Kidney (tissue), 14 donors: ENCODE data around the gene PHACTR3. TPM values are rescaled to one million over a fixed set of nuclear protein-coding genes. Genes with fewer than 3 reads are reported as not detected.

Source experiments
- DNase-seq, 5 donors: peaks; one replicate each; pipeline ENCODE4 v3.0.0-alpha.2; 2013 to 2020
- FAIRE-seq: peaks from 2 replicates; lab custom pipeline; 2012; peaks lifted over from hg19 to GRCh38; lab: Jason Lieb, UNC
- H3K27ac ChIP-seq, 2 donors: one replicate each; pipeline ENCODE4 v1.7.0; 2013; ENCODE audit warnings: low read depth in 2 of 2, low read length in 2 of 2, inconsistent platforms in 1 of 2
- H3K27me3 ChIP-seq: one replicate; pipeline ENCODE4 v1.7.1; 2013; ENCODE audit warnings: low read length, inconsistent platforms; ENCODE audit not compliant: control insufficient read depth, insufficient read depth
- H3K36me3 ChIP-seq, 3 donors: one replicate each; pipeline versions ENCODE4 v1.7.0 to v1.7.1; 2013; ENCODE audit warnings: low read length in 3 of 3, control low read depth in 1 of 3, inconsistent platforms in 1 of 3; ENCODE audit not compliant: insufficient read depth in 3 of 3, control insufficient read depth in 2 of 3
- H3K4me1 ChIP-seq, 3 donors: one replicate each; pipeline versions ENCODE4 v1.7.0 to v1.7.1; 2013; ENCODE audit warnings: low read length in 3 of 3, inconsistent platforms in 1 of 3, low read depth in 1 of 3; ENCODE audit not compliant: control insufficient read depth in 2 of 3, insufficient read depth in 2 of 3
- H3K4me3 ChIP-seq, 3 donors: one replicate each; pipeline versions ENCODE4 v1.7.0 to v1.8.1; 2013; ENCODE audit warnings: low read length in 3 of 3, control low read depth in 1 of 3, inconsistent platforms in 1 of 3
- H3K9ac ChIP-seq, 3 donors: one replicate each; pipeline versions ENCODE4 v1.7.0 to v1.7.1; 2013; ENCODE audit warnings: low read length in 3 of 3, control low read depth in 1 of 3, inconsistent platforms in 1 of 3
- H3K9me3 ChIP-seq, 3 donors: one replicate each; pipeline versions ENCODE4 v1.7.0 to v1.7.1; 2013; ENCODE audit warnings: low read length in 3 of 3, control low read depth in 1 of 3, inconsistent platforms in 1 of 3; ENCODE audit not compliant: control insufficient read depth in 2 of 3, insufficient read depth in 1 of 3
- intact Hi-C: fragments of 100-400 bp; cut with DNase I; formaldehyde crosslinking; loops from one replicate; pipeline ENCODE4 v1.11.1; 2022
- polyA plus RNA-seq: library from polyadenylated mRNA; stranded (reverse); fragments of 350-450 nt; fragmentation: Illumina TruSeq; extraction: RNeasy Lipid Tissue Mini Kit (QIAGEN cat#74804); gene quantifications from one replicate; pipeline ENCODE4 v1.2.3, GENCODE V29; 2014; ENCODE audit warnings: low read depth, low replicate concordance; ENCODE audit not compliant: insufficient read depth
- total RNA-seq: library from RNA; stranded (reverse); fragmentation: NEBNext Ultra II Directional; extraction: Animal tissue kit (Norgen Biotek cat#: 25700); gene quantifications from one replicate; pipeline ENCODE4 v1.2.1, GENCODE V29; 2021
- TF ChIP-seq, protein P1 (sequence below): IDR thresholded peaks from 3 replicates; pipeline ENCODE4 v1.5.1; 2012; ENCODE audit warnings: mild to moderate bottlenecking, moderate library complexity, borderline replicate concordance; ENCODE audit not compliant: insufficient read depth; ENCODE audit errors: extremely low read depth
- donor health status: control.
- donor health status: control.
- donor health status: control.
- donor health status: control.
- donor health status: control.
- donor health status: DM: yes; HTN: yes; CAD: no.
- donor health status: Normal renal cell carcinoma (clear cell type).

The PHACTR3 gene
- total and polyA plus RNA-seq, 2 donors from 2014 or later, result 1.7 to 12.3 TPM

DNA sequence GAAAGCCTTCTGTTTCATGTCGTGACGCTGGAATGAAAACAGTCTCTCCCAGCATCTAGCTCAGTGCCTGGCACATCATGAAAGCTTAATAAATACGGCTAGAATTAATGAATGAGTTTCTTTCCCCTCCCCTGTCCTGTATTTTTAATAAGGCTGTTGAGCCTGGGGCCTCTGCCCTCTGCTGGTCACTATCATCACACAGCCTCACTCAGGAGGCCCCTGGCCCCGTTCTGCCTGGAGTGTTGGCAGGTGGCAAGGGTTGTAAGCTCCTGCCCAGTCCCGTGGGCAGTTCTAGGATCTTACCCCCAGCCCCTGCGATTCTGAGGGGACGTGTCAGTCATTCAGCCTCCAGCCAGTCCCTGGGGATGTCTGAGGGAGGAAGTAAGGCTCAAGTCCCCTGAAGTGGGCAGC lies 41.4 kb downstream of the PHACTR3 start:
- DNase-seq, result no peak
- intact Hi-C loops, result no loop called here
- no peak for FAIRE-seq
- TF ChIP-seq, protein P1, sequence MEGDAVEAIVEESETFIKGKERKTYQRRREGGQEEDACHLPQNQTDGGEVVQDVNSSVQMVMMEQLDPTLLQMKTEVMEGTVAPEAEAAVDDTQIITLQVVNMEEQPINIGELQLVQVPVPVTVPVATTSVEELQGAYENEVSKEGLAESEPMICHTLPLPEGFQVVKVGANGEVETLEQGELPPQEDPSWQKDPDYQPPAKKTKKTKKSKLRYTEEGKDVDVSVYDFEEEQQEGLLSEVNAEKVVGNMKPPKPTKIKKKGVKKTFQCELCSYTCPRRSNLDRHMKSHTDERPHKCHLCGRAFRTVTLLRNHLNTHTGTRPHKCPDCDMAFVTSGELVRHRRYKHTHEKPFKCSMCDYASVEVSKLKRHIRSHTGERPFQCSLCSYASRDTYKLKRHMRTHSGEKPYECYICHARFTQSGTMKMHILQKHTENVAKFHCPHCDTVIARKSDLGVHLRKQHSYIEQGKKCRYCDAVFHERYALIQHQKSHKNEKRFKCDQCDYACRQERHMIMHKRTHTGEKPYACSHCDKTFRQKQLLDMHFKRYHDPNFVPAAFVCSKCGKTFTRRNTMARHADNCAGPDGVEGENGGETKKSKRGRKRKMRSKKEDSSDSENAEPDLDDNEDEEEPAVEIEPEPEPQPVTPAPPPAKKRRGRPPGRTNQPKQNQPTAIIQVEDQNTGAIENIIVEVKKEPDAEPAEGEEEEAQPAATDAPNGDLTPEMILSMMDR, result no peak
- Histone ChIP-seq H3K36me3 (no peaks in the 10 kb centered on the region), H3K9ac (no peak overlapping the region), H3K27ac (no peak overlapping the region), H3K4me3 (no peak overlapping the region), H3K4me1 (no peaks in the 10 kb centered on the region), H3K27me3 (no peaks in the 10 kb centered on the region), H3K9me3 (peaks cover 0 to 3% (median 3%) of the 10 kb centered on the region in 3 donors)

DNA sequence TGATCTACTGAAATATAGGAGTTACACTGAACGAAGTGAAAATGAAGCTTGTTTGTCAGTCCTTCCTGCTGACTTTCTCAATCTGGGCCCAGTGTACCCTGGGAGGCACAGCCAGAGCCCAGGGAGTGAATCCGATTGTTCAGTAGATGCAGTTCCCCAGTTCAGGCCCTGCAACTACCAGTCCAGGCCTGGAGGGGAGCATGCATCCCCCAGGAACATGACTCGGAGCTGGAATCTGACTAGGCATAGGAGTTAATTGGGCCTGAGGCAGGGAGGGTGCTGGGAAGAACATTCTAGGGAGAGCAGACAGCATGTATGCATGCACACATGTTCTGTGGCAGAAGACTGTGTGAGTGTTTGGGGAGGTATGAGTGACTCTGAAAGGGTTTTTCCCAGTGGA lies 42.1 kb downstream of the PHACTR3 start:
- Histone ChIP-seq H3K27ac (no peak overlapping the region), H3K4me3 (no peak overlapping the region), H3K9ac (no peak overlapping the region), H3K9me3 (peaks cover 0 to 3% (median 3%) of the 10 kb centered on the region in 3 donors), H3K4me1 (no peaks in the 10 kb centered on the region), H3K27me3 (no peaks in the 10 kb centered on the region), H3K36me3 (no peaks in the 10 kb centered on the region)
- TF ChIP-seq, protein P1, result no peak
- DNase-seq (no peak), FAIRE-seq (no peak)
- intact Hi-C loops, result no loop called here

DNA sequence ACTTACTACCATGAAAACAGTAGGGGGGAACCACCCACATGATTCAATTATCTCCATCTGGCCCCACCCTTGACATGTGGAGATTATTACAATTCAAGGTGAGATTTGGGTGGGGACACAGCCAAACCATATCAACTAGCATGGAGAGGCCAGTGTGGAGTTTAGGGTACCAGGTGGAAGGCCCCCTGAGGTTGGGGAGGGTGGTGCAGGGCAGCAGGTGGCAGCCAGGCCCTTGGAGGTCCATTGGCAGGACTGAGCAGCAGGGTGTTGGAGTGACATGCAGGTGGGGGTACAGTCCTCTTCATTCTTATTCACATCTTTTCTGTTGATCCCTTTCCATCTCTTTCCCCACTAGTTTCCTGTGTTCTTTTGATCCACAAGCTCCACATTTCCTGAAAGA lies 42.9 kb downstream of the PHACTR3 start:
- Histone ChIP-seq H3K36me3 (no peaks in the 10 kb centered on the region), H3K9me3 (peaks cover 0 to 3% (median 3%) of the 10 kb centered on the region in 3 donors), H3K4me1 (no peaks in the 10 kb centered on the region), H3K4me3 (no peak overlapping the region), H3K27ac (no peak overlapping the region), H3K9ac (no peak overlapping the region), H3K27me3 (no peaks in the 10 kb centered on the region)
- no peak for FAIRE-seq
- intact Hi-C loops, result no loop called here
- TF ChIP-seq, protein P1, result no peak
- no peak for DNase-seq

DNA sequence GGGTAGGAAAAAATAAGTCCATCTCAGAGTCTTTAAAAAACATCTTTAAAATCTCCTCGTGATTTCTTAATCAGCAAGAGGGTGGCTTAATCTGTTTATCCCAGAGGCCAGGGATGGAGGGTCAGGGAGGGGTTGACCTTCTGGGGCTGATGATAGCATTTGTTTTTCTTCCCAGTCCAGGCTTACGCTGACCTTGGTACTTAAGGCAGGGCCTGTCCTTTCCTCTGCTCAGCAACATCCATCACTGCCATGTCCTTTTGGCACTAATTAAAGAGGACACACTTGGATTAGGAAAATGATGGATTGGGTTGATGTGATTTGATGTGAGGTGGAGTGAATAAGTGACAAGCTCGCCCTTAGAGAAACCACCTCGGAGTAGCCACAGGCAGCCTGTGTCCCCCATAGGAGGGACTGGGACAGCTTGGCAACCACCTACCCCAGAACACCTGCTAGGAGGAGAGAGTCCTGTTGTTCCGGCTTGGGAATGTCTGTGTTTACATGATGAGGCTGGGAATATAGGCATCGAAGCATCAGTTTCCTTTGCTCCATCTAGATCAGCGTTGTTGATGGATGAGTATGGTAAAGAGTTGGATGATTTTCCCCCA lies 44.2 kb downstream of the PHACTR3 start:
- Histone ChIP-seq H3K4me3 (no peak overlapping the region), H3K9ac (no peak overlapping the region), H3K27ac (no peak overlapping the region), H3K27me3 (no peaks in the 10 kb centered on the region), H3K4me1 (no peaks in the 10 kb centered on the region), H3K9me3 (peaks cover 0 to 3% (median 3%) of the 10 kb centered on the region in 3 donors), H3K36me3 (no peaks in the 10 kb centered on the region)
- FAIRE-seq, result no peak
- intact Hi-C loops, result no loop called here
- DNase-seq, result no peak
- TF ChIP-seq, protein P1, result no peak
